Fibroblast of mammary gland (primary cell): ENCODE measurements around the gene JMJD1C.
"Not testable (repeated sequence)": the region's sequence is repeated elsewhere in the genome, so short reads cannot be mapped to it uniquely, and the experiment has no call there.

Source experiments
- DNase-seq: peaks from one replicate; pipeline ENCODE4 v3.0.0-alpha.2; 2010; ENCODE audit warnings: low read depth
- H3K4me3 ChIP-seq: 2 replicates; pipeline ENCODE4 v1.5.1; 2011; ENCODE audit warnings: low read depth, mild to moderate bottlenecking, low read length, moderate library complexity; ENCODE audit not compliant: control insufficient read depth
- TF ChIP-seq, protein P1 (sequence below): conservative IDR thresholded peaks from 2 replicates; pipeline ENCODE4 v1.5.1; 2011; ENCODE audit warnings: low read depth, low read length, inconsistent platforms; ENCODE audit not compliant: control insufficient read depth, insufficient read depth

Gene JMJD1C

GRCh38 chr10:63503395-63503794, 37.6 kb upstream of the JMJD1C start:
- no peak overlapping the region for H3K4me3 ChIP-seq
- no peak for DNase-seq
- TF ChIP-seq, protein P1, sequence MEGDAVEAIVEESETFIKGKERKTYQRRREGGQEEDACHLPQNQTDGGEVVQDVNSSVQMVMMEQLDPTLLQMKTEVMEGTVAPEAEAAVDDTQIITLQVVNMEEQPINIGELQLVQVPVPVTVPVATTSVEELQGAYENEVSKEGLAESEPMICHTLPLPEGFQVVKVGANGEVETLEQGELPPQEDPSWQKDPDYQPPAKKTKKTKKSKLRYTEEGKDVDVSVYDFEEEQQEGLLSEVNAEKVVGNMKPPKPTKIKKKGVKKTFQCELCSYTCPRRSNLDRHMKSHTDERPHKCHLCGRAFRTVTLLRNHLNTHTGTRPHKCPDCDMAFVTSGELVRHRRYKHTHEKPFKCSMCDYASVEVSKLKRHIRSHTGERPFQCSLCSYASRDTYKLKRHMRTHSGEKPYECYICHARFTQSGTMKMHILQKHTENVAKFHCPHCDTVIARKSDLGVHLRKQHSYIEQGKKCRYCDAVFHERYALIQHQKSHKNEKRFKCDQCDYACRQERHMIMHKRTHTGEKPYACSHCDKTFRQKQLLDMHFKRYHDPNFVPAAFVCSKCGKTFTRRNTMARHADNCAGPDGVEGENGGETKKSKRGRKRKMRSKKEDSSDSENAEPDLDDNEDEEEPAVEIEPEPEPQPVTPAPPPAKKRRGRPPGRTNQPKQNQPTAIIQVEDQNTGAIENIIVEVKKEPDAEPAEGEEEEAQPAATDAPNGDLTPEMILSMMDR: no peak

- TF ChIP-seq, protein P1: no peak
- no peak overlapping the region for H3K4me3 ChIP-seq
Measured at GRCh38 chr10:63502832-63503231, 37.1 kb upstream of the JMJD1C start.

DNA sequence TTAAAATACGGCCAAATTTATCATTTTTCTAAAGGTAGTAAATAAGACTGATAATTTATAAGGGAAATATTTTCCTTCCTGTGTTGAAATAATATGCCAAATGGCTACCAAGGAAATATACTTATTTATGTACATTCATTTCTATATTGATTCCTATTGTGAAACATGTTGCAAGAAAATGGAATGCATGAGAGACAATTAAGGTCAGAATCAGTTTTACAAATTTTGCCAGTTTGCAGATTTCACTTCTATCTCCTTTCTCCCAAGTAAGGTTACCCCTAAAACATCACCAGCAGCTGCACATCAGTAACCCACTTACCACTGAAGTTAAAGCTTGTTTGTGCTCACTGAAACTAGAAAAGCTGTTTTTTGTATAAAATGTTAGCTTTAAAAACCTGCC, 36.2 kb upstream of the JMJD1C start:
- TF ChIP-seq, protein P1: no peak
- no peak overlapping the region for H3K4me3 ChIP-seq
- no peak for DNase-seq

More at GRCh38 chr10:63502832-63503231, 37.1 kb upstream of the JMJD1C start:
- no peak for DNase-seq

- not testable (repeated sequence) for H3K4me3 ChIP-seq, DNase-seq
Measured at GRCh38 chr10:63500551-63500950, 34.8 kb upstream of the JMJD1C start.

GRCh38 chr10:63498665-63499064, 32.9 kb upstream of the JMJD1C start:
- TF ChIP-seq, protein P1: no peak
- H3K4me3 ChIP-seq: no peak overlapping the region
- no peak for DNase-seq

GRCh38 chr10:63497321-63497720, 31.5 kb upstream of the JMJD1C start:
- no peak for DNase-seq
- H3K4me3 ChIP-seq: no peak overlapping the region
- TF ChIP-seq, protein P1: no peak

DNA sequence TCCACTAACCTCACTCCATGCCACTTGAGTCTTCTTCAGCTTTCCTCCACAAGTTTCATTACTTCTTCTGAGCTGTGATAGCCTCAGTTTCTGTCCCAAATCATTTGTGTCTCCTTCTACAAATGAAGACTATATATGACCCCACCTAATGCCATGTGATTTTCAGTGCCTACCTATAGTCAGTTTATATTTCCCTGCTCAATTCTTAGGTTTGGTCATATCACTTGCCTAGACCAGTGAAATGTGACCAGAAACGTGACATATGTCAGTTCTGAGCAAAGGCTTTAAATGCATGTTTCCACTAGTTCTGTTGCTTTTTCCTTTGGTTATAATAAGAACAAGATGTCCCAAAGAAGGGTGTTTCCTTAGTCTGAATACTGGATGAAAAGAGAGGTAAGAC, 30.8 kb upstream of the JMJD1C start:
- no peak overlapping the region for H3K4me3 ChIP-seq
- TF ChIP-seq, protein P1: no peak
- no peak for DNase-seq

- DNase-seq: no peak
- TF ChIP-seq, protein P1: no peak
Measured at GRCh38 chr10:63494951-63495350, 29.2 kb upstream of the JMJD1C start.

More at GRCh38 chr10:63494951-63495350, 29.2 kb upstream of the JMJD1C start:
- no peak overlapping the region for H3K4me3 ChIP-seq
